8988T (cell line): ENCODE data around the gene PRMT7.

Experiments used
- DNase-seq: peaks from one replicate; pipeline ENCODE4 v3.0.0; 2011

PRMT7 gene

DNA sequence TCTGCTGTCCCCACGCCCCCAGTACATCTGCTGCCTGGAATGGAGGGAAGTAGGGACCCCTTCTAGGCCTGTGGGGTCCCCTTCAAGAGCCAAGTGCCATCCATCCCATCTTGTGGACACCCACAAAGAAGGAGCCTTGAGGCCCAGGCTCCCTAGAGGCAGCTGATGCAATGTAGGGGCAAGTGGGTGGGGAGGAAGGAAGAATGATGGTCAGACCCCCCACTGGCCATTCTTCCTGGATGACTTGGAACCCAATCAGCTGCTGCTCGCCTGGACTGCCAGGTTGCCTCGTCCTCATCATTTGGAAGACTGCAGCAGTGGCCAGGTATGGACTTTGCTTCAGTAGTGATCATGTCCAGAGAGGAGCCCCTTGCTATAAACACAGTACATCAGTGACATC, 88.6 kb downstream of the PRMT7 start:
- DNase-seq = no peak

DNA sequence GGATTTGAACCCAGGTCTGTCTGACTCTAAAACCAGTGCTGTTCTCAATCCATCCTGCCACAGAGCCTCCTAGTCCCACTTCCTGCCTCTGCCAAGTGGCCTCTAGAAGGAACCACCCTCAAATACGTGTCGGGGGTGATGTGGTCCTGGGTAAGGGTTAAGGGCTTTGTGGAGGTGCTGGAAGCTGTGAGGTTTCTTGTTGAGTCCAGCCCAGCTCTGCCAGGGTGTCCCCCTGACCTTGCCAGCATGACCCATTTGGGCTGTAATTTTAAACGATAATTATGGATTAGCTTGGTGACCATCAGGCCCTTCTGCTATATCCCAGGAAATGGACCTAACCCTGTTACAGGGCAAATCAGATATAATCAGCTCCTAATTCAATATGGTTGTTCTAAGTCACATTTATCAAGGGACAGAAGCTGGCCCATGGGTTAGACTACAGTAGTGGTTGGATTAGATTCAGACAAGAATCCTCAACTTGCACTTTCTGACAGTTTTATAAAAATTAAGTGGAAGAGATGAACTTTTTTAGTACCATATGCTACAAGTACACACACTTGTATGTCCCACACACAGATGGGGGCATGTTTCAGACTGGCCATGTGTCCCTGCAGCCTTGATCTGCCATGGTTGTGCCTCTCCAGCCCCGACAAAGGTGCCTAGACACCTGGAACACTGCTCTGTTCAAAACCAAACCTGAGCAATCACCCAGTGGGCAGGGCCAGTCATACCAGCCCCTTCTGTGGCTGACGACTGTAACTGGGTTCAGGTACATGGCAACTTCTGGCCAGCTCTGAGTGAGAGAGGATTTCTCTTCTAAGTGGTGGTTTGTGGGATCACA, 89.5 kb downstream of the PRMT7 start:
- DNase-seq = no peak

- DNase-seq = no peak
These were observed 90.2 kb downstream of the PRMT7 start for GRCh38 chr16:68400924-68401460.

DNA sequence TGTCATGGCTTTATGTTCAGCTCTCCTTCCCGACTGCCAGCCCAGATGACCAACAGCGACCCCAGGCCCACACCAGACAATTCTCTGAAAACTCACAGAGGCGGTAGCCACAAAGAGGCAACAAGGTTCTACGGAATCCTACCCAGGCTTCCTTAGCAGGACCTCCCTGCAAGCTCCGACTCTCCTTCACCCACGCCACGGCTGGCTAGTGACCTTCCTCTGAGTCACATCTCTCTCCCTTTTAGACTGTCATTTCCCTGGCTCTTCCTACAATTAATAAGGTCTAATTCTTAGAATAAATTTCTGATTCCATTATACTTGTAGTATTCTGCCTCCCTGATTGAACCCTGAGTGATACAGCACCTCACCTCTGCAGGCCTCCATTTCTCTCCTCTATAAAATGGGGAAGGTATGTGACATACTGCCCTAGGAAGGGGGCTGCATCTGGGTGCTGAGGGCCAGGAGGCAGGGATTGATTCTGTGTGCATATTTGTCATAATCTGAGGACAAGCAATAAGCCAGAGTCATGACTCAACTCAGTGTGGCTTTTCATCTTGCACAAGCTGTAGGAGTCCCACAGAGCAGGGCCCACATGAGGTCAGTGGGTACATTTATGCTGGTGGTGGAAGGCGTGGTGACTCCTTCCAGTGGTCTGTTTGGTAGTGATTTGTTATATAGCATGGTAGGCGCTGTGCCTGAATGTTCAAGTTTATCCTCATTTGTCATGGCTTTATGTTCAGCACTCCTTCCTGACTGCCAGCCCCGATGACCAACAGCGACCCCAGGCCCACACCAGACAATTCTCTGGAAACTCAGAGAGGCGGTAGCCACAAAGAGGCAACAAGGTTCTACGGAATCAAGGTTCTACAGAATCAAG, 91.3 kb downstream of the PRMT7 start:
- no peak for DNase-seq

DNA sequence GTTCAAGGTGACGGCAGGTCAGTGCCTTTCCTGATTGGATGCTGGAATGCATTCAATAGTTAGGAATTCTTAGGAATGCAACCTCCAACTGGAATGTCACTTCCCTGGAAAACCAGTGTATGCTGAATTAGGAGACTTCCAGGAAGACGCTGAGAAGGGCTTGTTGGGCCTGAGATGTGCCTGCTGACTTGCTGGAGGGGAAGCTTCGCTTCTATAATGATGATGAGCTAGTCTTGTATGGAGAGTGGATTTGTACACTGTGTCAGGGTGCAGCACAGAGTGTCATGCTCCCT, 91.9 kb downstream of the PRMT7 start:
- no peak for DNase-seq

GRCh38 chr16:68403177-68403576, 92.4 kb downstream of the PRMT7 start:
- DNase-seq = no peak

GRCh38 chr16:68403704-68404103, 92.9 kb downstream of the PRMT7 start:
- no peak for DNase-seq

GRCh38 chr16:68404736-68405345, 94.0 kb downstream of the PRMT7 start:
- DNase-seq = no peak

GRCh38 chr16:68406458-68407152, 95.8 kb downstream of the PRMT7 start:
- DNase-seq = no peak
